Measurements from ENCODE around the gene KCNQ1. TPM values are rescaled to one million over a fixed set of nuclear protein-coding genes. Genes with fewer than 3 reads are reported as not detected.

Gene KCNQ1
- total RNA-seq, 2 donors from 2014 or later = 38.9 to 46.1 TPM

- no peak for TF ChIP-seq POLR2A (IDR thresholded peaks at IDR 0.05)
- no peak for TF ChIP-seq CTCF (IDR thresholded peaks at IDR 0.05)
- H3K9me3 ChIP-seq = no peaks in the 10 kb centered on the region
- no peaks in the 10 kb centered on the region for H3K36me3 ChIP-seq (replicated peaks in 1 of 2; ENCODE audit: insufficient read depth in 1 of 2, low read depth in 2 of 2)
- H3K27me3 ChIP-seq = no peaks in the 10 kb centered on the region
- peak overlapping the region in 3 of 4 donors; percentile 57 to 69 (median 60) for H3K27ac ChIP-seq
- intact Hi-C loops (cut with DNase I) = loop anchor here (5.0 kb wide), 2 partner anchors 359 to 464 kb away; no protein-coding TSS in a partner anchor
- WGBS, 2 donors = 24 to 37% methylated on average over 11 to 16 of the region's 17 CpGs
- H3K4me1 ChIP-seq = peaks cover 29% of the 10 kb centered on the region
- DNase-seq = peak; percentile 70 to 89 (median 78)
- ATAC-seq = peak; percentile 37
- no peak overlapping the region for H3K4me3 ChIP-seq
These were observed 446.8 kb downstream of the KCNQ1 start for GRCh38 chr11:2891326-2892214.

GRCh38 chr11:2892215-2892966, 447.6 kb downstream of the KCNQ1 start:
- H3K4me3 ChIP-seq = no peak overlapping the region
- peak overlapping the region in 2 of 4 donors; percentile 12 to 24 for H3K27ac ChIP-seq
- H3K27me3 ChIP-seq = no peaks in the 10 kb centered on the region
- no peaks in the 10 kb centered on the region for H3K9me3 ChIP-seq
- intact Hi-C loops (cut with DNase I) = loop anchor here (5.0 kb wide), 2 partner anchors 360 to 465 kb away; no protein-coding TSS in a partner anchor
- TF ChIP-seq POLR2A (IDR thresholded peaks at IDR 0.05) (no peak), CTCF (IDR thresholded peaks at IDR 0.05) (peak; percentile 66 to 87 (median 81))
- no peaks in the 10 kb centered on the region for H3K36me3 ChIP-seq (replicated peaks in 1 of 2; ENCODE audit: insufficient read depth in 1 of 2, low read depth in 2 of 2)
- WGBS, 2 donors = 14% methylated on average over 30 of the region's 34 CpGs; no CpG with 5 or more reads in 1 of the 2 donors
- DNase-seq (peak in 1 of 4 donors; percentile 21), ATAC-seq (no peak)
- peaks cover 29% of the 10 kb centered on the region for H3K4me1 ChIP-seq

DNA sequence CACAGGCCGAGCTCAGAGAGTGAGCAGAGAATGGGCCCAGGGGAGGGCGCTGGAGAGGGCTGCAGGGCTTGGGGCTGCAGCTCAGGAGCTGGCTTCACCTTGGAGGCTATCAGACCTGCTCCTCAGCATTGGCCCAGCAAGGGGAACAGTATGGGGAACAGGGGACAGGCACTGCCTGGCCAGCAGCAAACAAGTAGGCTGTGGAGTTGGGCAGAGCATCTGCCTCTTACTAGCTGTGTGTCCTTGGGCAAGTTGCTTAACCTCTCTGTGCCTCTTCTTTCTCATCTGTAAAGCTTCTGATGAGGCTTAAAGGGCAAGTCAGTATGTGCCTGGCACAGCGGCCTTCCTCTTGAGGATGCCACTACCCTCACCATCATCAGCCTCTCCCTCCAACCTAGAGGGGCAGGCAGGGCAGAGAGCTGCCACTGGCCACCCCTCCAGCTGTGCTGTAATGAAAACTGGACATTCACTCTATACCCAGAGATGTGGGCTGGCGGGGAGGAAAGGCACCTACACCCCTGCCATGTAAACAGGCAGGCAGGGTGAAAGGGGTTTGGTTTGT, 448.2 kb downstream of the KCNQ1 start:
- H3K36me3 ChIP-seq (replicated peaks in 1 of 2; ENCODE audit: insufficient read depth in 1 of 2, low read depth in 2 of 2) = no peaks in the 10 kb centered on the region
- peak overlapping the region in 2 of 4 donors; percentile 12 to 24 for H3K27ac ChIP-seq
- H3K9me3 ChIP-seq = no peaks in the 10 kb centered on the region
- intact Hi-C loops (cut with DNase I) = loop anchor here (5.0 kb wide), 2 partner anchors 361 to 466 kb away; no protein-coding TSS in a partner anchor
- peaks cover 29% of the 10 kb centered on the region for H3K4me1 ChIP-seq
- ATAC-seq (no peak), DNase-seq (no peak)
- TF ChIP-seq CTCF (IDR thresholded peaks at IDR 0.05) (peak in 1 of 7 experiments; percentile 11), POLR2A (IDR thresholded peaks at IDR 0.05) (no peak)
- H3K27me3 ChIP-seq = no peaks in the 10 kb centered on the region
- H3K4me3 ChIP-seq = no peak overlapping the region
- 60 to 100% methylated on average over 2 to 4 of the region's 4 CpGs for WGBS, 2 donors

DNA sequence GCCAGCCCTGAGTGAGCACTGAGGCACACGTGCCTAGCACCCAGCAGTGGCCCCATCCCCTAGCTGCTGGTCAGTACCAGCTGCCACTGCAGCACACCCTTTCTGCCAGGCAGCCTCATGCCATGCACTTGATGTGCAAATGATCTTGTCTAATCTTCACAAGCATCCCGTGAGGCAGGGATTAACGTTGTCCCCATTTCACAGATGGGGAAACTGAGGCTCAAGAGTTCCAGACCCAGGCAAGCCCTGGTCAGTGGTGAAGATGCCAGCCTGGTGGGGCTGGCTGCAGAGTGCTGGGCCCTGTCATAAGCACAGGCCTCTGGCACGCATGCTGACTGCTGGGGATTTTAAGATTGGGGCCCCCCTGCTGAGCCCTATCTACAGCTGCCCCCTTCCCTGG, 449.1 kb downstream of the KCNQ1 start:
- no peak for ATAC-seq
- no peak for TF ChIP-seq CTCF (IDR thresholded peaks at IDR 0.05)
- TF ChIP-seq POLR2A (IDR thresholded peaks at IDR 0.05) = no peak
- peaks cover 29% of the 10 kb centered on the region for H3K4me1 ChIP-seq
- WGBS, 2 donors = 60 to 81% methylated on average over 2 to 4 of the region's 4 CpGs
- H3K36me3 ChIP-seq (replicated peaks in 1 of 2; ENCODE audit: insufficient read depth in 1 of 2, low read depth in 2 of 2) = no peaks in the 10 kb centered on the region
- no peaks in the 10 kb centered on the region for H3K27me3 ChIP-seq
- H3K4me3 ChIP-seq = no peak overlapping the region
- intact Hi-C loops (cut with DNase I) = loop anchor here (5.0 kb wide), 2 partner anchors 362 to 467 kb away; no protein-coding TSS in a partner anchor
- DNase-seq = no peak
- no peak overlapping the region for H3K27ac ChIP-seq
- no peaks in the 10 kb centered on the region for H3K9me3 ChIP-seq

Data from body of pancreas (tissue), 4 donors.